ENCODE results near the gene ARRDC2.
"Not testable (repeated sequence)": the region's sequence is repeated elsewhere in the genome, so short reads cannot be mapped to it uniquely, and the experiment has no call there.

ARRDC2 gene

DNA sequence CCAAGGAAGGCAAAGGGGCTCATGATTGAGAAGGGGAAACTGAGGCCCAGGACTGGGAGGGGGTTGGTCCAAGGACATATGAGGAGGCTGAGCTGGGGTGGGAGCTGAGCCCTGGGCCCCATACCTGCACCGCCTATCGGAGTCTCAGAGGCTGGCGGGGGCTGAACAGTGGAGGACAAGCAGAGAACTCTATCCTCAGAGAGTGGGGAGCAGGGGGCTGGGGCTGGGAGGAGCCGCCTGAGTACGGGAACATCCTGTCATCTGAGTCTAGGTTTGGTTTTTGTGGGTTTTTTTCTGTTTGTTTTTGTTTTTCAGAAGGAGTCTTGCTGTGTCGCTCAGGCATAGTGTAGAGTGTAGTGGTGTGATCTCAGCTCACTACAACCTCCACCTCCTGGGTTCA, 6.2 kb downstream of the ARRDC2 start:
- in situ Hi-C loops (cut with HindIII; ENCODE audit: low sequenced_read_pairs) = no loop called here

DNA sequence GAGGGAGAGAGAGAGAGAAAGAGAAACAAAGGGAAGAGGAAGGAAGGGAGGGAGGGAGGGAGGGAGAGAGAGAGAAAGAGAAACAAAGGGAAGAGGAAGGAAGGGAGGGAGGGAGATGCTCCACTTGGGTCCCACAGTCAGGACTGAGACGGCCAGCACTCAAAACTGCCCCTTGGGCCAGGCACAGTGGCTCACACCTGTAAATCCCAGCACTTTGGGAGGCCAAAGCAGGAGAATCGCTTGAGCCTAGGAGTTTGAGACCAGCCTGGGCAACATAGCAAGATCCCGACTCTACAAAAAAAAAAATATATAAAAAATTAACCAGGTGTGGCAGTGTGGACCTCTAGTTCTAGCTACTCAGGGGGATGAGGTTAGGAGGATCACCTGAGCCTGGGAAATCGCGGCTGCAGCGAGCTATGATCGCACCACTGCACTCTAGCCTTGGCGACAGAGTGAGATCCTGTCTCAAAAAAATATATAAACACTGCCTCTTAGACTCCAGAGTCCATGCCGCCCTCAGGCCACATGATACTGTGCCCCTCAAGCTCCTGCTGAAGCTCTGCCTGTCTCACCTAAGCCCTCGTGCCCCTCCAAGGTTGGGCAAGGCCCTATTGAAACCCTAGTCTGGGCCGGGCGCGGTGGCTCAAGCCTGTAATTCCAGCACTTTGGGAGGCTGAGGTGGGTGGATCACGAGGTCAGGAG, 8.4 kb downstream of the ARRDC2 start:
- in situ Hi-C loops (cut with HindIII; ENCODE audit: low sequenced_read_pairs) = no loop called here

DNA sequence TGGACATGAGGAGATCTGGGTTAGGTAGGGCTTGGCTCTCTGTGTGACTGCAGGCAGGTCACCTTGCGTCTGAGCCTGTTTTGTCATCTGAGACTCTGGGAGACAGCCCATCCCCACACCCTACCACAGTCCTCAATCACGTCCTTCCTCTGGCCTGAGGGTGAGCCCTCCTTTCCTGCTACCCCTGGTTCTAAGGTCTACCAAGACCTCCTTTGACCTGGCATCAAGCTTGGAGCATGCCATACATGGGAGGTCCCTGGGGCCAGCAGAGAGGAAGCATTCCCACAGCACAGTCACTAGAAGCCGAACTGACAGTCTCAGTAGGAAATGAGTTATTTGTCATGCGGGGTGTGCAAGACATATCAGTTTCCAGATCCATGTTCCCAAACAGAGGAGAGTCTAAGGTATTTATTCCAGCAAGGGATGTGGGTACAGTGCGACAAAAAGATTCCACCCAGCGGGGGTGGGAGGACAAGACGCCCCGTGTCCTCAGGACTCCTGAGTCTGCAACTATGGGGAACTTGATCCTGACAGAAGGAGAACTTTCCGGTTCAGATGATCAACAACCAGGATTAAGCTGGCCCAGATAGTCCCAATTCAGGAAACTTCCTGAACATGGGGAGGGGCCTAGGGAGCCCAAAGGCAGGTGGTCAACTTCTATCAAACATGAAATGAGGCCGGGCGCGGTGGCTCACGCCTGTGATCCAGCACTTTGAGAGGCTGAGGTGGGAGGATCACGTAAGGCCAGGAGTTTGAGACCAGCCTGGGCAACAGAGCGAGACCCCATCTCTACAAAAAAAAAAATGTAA, 9.5 kb downstream of the ARRDC2 start:
- in situ Hi-C loops (cut with HindIII; ENCODE audit: low sequenced_read_pairs) = no loop called here

DNA sequence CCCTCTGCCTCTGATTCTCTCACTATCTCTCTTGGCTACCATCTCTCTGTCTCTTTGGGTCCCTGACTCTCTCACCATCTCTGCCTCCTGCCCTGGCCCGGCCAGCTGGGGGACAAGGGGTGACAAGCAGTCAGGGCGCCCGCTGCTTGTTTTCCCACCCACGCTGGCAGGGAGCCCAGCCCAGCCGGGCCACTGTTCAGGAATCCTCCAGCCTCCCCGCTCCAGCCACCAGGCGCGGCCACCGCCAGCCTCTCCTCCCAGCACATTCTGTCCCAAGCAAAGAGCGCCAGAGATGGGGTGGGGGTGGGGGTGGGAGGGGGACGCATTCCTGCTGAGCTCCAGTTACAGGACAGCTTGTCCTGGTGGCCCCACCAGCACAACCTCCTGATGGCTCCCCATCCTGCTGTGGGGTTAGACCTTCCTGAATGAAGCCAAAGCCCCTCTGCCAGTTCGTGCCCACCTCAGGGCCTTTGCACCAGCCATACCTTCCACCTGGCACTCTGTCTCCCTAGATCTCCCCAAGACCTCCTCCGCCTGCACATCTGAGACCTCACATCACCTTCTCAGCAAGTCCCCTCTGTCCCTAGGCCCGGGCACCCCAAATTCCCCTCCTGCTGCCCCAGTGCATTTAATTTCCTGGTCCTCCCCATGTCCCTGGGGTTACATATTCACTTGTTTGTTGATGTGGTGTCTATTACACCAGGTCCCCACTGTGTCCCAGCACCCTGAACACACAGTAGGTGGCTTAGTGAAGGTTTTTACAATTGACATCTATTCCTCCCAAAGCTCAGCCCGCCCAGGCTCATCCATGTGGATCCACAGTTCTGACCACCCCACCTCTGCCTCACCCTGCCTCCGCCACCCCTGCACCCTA, 12.5 kb downstream of the ARRDC2 start:
- in situ Hi-C loops (cut with HindIII; ENCODE audit: low sequenced_read_pairs) = no loop called here

DNA sequence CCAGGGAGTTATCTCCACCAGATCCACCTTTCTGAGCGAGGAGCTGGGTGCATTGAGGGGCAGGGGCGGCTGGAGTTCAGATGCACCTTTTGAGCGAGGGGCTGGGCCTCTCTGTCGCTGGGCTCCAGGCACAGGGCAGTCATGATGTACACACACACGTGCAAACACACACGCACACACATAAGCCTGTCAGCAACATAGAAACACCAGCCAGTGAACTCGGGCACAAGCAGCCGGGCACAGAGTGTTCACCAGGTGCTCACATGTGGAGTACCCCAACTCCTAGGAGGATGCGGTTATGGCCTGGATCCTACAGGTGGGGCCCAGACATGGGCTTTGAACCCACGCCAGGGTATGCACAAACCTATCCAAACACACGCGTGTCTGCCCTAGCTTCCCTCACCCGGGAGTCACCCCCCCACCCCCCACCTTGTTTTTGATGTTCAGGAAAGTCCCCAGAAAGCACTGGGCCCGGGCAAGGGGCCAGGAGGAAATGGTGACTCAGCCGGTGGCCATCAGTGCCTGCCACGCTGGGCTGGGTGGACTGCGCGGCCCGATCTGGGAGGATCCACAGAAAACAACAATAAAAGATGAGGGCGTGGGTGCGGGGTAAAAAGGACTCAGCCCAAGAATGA, 13.3 kb downstream of the ARRDC2 start:
- in situ Hi-C loops (cut with HindIII; ENCODE audit: low sequenced_read_pairs) = no loop called here

DNA sequence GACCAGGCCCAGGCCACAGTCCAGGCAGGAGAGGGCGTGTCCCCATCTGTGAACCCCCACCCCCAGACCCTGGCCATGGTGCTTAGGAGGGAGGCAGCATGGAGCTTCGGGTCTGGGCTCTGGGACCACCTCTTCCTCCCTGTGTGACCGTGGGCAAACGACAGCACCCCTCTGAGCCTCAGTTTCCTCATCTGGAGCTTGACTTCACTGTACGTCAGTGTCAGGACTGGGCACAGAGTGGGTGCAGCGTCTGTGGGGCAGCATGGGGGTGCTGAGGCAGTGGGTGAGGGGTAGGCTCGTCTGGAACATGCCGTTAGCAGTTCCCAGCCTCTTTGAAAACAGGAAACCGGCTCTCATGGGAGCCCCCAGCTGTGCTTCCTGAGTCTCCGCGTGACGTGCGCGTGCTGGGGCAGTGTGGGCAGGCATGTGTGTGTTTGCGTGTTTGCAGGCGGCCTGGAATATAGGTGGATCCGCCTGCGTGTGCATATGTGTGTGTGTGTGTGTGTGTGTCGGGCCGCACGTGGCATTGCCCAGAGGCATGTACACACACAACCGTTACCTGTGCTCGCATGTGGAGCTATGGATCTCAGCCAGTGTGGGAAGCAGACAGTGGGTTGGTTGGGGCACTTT, 15.8 kb downstream of the ARRDC2 start:
- in situ Hi-C loops (cut with HindIII; ENCODE audit: low sequenced_read_pairs) = no loop called here

DNA sequence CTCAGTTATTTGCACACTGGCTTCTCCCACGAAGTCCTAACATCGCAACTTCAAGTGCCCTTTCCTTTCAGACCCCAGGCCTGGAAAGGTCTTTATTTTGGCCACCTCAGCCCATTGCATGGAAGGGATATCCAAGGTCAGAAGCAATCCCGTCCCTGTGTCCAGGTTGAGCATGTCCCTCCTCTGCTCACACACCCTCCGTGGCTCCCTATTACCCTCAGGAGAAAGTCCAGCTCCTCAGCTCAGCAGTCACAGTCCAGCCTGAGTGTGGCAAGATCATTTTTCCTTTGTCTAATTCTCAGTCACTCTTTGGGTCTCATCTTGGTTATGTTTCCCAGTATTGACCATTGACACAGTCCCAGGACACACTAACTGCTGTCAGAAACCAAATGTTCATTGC, 19.2 kb downstream of the ARRDC2 start:
- in situ Hi-C loops (cut with HindIII; ENCODE audit: low sequenced_read_pairs) = no loop called here

DNA sequence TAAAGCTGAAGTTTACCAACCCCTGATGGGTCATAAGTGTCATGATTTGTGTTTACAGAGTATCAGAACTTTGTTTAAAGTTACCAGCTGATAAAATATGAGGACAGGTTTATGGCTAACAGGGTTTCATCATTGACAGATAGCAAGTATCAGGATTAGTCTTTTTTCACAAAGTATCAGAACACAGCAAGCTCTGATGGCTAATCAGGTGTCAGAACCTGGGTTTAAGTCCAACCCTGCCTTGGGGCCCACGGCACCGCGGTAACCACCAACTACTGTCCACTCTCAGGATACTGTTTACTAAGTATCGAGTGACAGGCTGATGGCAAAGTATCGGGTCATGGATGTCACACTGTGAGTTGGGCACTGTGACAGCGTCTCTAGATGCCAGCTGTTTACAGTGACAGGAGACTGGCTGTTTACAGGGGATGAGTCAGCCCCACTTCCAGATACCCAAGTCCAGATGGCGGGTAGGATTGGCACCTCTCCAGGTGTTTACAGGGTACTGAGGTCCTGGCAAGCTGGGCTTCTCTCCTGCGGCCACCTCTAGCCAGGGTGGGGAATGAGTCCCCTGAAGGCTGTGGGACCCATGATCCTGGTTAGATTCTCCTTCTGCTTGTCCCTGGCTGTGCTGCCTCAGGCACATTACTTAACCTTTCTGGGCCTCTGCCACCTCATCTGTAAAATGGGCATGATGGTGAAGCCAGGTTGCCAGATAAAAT, 21.8 kb downstream of the ARRDC2 start:
- in situ Hi-C loops (cut with HindIII; ENCODE audit: low sequenced_read_pairs) = no loop called here

DNA sequence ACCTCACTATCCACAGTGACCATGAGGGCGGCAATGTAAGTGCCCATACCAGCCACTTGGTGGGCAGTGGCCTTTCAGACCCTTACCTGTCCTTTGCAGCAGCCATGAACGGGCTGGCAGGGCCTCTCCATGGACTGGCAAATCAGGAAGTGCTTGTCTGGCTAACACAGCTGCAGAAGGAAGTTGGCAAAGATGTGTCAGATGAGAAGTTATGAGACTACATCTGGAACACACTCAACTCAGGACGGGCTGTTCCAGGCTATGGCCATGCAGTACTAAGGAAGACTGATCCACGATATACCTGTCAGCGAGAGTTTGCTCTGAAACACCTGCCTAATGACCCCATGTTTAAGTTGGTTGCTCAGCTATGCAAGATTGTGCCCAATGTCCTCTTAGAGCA, 23.4 kb downstream of the ARRDC2 start:
- in situ Hi-C loops (cut with HindIII; ENCODE audit: low sequenced_read_pairs) = not testable (repeated sequence)

DNA sequence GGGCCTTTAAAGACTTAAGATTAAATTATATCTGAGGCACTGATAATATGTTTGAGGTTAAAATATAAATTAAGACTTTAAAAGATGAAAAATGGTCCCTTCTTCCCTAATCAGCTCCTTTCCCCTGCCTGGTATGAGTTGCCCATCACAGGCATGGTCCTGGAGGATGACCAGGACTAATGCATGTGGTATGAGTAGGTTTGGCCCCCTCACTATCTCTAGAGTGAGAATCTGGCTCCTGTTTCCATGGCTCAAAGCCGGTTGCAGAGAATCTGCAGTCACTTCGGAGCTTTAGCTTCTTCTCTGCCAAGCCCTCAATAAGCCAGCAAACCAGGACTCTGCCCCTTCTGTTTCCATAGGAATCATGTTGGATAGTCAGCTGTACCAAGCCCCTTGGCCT, 24.1 kb downstream of the ARRDC2 start:
- in situ Hi-C loops (cut with HindIII; ENCODE audit: low sequenced_read_pairs) = not testable (repeated sequence)

DNA sequence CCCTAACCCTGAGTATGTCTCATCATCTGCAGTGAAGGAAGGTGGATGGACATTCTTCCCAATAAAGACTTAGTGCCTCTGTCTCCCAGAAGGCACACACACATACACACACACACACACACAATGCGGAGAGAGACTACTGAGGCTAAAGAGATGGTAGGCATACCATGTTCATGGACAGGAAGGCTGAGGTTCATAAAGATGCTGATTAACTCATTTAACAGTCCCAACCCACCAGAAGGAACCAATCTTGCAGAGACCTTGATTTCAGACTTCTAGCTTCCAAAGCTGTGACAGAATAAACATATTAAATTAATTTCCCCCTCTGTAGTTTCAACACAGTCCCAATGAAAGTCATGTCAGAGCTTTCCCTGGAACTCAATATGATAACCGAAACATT, 33.1 kb downstream of the ARRDC2 start:
- in situ Hi-C loops (cut with HindIII; ENCODE audit: low sequenced_read_pairs) = no loop called here

DNA sequence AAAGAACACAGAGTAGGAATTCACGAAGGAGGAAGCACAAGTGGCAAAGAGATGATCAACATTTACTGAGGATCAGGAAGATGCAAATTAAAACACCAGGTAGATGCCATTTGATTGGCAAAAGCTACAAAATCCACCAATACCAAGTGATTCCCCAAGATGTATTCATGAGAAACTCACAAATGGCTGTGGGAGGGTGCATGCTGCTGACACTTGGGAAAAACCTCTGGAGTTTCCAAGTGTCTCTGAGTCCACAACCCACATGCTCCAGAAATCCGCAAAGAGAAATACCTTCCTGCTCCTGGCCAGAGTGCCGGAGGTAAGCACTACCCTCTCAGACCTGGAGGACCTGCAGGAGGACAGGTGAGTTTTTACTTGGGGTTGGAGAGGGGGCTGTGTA, 35.7 kb downstream of the ARRDC2 start:
- in situ Hi-C loops (cut with HindIII; ENCODE audit: low sequenced_read_pairs) = no loop called here

DNA sequence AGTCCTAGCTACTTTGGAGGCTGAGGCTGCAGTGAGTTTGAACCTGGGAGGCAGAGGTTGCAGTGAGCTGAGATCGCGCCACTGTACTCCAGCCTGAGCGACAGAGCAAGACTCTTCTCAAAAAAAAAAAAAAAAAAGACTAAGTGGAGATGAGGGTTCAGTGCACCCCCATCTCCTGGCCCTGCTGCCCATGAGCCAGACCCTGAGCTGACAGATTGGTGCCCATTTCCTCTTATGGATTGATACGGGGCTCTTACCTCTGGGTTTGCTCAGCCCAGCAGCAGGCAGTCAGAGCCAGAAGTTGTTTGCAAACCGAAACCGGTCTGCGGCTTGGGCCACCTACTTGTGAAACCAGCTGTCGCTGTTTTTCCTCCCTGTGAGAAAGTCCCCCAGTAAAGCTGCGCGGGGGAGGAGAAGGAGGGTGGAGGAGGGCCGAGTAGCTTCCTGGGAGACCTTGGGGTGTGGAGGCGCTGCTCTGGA, 36.9 kb downstream of the ARRDC2 start:
- in situ Hi-C loops (cut with HindIII; ENCODE audit: low sequenced_read_pairs) = no loop called here

DNA sequence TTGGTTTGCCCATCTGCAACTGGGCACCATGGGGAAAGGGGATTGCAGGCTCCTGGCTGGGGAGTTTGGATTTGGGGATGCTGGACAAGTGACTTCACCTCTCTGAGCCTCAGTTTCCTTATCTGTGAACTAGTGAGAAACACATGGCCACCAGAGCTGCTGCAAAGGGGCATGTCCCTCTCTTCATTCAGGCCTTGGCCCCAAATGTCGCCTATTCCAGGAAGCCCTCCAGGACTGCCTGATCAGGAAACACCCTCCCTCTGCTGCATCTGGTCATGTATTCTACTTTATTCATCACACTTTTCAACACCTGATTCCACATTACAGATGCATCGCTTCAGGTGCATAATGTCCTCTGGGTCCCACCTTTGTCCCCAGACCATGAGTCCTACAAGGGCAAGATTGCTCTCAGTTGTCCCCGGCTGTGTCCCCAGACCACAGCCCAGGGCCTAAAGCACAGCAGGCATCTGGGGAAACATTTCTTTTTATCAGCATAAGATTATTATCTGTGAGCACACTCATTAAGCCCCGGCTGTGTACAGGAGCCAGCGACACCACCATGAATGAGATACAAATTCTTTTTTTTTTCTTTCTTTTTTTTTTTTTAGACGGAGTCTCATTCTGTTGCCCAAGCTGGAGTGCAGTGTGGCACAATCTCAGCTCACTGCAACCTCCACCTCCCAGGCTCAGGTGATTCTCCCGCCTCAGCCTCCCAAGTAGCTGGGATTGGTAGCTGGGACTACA, 37.5 kb downstream of the ARRDC2 start:
- in situ Hi-C loops (cut with HindIII; ENCODE audit: low sequenced_read_pairs) = no loop called here

DNA sequence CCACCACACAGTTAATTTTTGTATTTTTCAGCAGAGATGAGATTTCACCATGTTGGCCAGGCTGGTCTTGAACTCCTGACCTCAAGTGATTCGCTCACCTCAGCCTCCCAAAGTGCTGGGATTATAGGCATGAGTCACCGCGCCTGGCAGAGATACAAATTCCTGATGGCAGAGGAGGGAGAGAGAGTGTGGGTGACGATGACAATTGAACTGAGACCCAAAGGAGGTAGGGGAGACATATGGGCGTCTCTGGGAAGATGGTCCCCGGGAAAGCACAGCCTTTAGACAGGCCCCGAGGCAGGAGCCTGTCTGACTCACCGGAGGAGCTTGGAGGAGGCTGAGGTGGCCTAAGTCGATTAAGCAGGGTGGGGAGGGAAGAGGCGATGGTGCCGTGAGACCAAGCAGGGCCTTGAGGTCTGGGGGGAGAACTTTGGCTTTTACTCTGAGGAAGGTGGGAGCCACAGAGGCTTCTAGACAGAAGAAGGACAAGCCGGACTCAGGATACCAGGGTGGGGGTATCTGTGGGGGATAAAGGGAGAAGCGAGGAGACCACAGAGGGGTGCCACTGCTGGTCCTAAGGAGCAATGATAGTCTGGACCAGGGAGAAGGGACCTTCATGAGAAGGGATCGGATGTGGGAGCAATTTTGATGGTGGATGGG, 38.2 kb downstream of the ARRDC2 start:
- in situ Hi-C loops (cut with HindIII; ENCODE audit: low sequenced_read_pairs) = no loop called here

DNA sequence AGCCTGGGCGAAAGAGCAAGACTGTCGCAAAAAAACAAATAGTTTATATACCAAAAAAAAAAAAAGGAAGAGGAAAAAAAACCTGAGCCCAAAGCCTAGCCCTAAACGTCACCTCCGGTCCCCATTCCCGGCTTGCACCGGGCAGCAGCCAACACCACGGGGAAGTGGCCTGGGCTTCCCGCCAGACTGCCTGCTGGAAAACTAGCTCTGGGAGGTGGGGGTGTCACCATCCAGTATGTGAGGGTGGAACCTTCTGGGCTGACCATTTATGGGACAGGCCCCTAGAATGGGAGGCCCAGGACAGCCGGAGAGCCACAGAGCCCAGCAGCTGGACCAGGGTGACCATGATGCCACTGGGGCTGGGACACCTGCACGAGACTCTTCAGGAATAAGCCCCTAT, 41.4 kb downstream of the ARRDC2 start:
- in situ Hi-C loops (cut with HindIII; ENCODE audit: low sequenced_read_pairs) = no loop called here

DNA sequence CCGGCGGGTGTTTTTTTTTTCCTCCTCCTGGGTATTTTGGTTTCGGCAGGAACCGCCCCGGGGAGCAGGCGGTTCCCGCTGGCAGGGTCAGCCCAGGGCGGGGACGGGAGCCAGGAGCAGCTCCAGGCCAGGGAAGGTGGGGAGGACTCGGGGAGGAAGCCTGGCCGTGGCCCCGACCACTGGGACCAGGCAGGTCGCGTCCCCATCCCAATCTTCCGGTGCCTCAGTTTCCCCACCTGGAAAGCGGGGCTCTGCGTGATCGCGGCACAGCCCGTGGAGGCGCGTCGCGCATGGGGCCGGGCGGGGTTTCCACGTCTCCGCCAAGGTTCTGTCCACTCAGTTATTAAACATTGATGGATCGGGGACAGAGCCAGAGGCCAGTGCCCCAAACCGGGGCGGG, 43.9 kb downstream of the ARRDC2 start:
- in situ Hi-C loops (cut with HindIII; ENCODE audit: low sequenced_read_pairs) = no loop called here

DNA sequence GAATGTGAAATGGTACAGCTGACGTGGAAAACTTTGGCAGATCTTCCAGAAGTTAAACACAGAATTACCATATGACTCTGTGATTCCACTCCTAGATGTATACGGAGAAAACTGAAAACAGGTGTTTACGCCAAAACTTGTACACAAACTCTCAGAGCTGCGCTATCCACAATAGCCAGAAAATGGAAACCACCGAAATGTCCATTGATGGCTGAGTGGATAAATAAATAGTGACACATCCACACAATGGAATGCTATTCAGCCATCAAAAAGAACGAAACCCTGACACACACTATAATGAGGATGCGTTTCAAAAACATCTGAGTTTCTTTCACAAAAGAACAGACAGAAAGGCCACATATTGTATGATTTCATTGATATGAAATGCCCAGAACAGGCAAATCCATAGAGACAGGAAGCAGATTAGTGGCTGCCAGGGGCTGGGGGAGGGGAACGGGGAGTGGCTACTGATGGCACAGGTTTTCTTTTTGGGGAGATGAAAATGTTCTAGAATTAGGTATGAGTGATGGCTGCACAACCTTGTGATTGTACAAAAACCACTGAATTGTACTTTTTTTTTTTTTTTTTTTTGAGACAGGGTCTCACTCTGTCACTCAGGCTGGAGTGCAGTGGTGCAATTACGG, 45.7 kb downstream of the ARRDC2 start:
- in situ Hi-C loops (cut with HindIII; ENCODE audit: low sequenced_read_pairs) = no loop called here

Data from endothelial cell of hepatic sinusoid (primary cell).